Activated CD8-positive, alpha-beta memory T cell treated with anti-CD3 and anti-CD28 coated beads, Interleukin-2, amount 50 U/mL, for 24 hours (primary cell): ENCODE results near the gene AACS.

Experiments
- DNase-seq: peaks from one replicate; pipeline ENCODE4 v3.0.0-alpha.2; 2020; ENCODE audit errors: extremely low read depth

Gene AACS

GRCh38 chr12:125152463-125152862, 87.2 kb downstream of the AACS start:
- no peak for DNase-seq

- DNase-seq, result no peak
These were observed 90.1 kb downstream of the AACS start for GRCh38 chr12:125155366-125155765.

- no peak for DNase-seq
These were observed 91.9 kb downstream of the AACS start for GRCh38 chr12:125157177-125157576.

GRCh38 chr12:125159702-125160101, 94.5 kb downstream of the AACS start:
- no peak for DNase-seq

GRCh38 chr12:125160281-125160955, 95.2 kb downstream of the AACS start:
- DNase-seq, result no peak

DNA sequence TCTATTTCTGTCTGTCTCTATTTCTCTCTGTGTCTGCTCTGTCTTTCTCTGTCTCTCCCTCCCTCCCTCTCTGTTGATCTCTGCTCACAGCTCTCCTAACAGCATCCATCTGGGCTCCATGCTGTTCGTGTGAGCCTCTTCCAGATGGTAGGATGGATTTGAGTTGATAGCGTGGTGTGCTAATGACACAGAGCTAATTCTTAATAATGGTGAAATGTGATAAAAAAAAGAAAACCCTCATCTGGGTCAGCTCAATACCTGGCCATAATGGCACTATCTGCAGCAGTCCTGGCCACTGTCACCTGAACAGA, 96.4 kb downstream of the AACS start:
- no peak for DNase-seq

- no peak for DNase-seq
These were observed 97.3 kb downstream of the AACS start for GRCh38 chr12:125162489-125163028.

- no peak for DNase-seq
These were observed 97.9 kb downstream of the AACS start for GRCh38 chr12:125163148-125163547.

DNA sequence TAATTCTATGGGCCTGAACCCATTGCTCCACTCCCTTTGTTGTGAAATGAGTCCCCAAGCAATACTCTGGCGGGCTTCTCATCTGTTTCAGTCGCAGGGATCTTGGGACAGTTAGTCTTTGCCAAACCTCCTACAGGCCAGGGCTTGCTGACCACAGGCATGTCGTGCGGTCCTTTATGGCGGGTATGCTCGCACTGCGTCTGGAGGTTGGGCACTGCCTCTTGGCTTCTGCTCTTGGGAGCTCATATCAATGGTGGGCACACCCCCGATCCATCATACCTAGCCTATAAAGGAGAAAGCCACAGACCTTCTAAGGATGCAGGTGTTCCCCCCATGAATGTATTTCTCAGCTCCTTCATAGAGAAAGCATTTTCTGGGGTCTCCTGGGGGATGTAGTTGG, 99.3 kb downstream of the AACS start:
- DNase-seq, result no peak

- DNase-seq, result no peak
These were observed 100.8 kb downstream of the AACS start for GRCh38 chr12:125166041-125166440.

- no peak for DNase-seq
These were observed 102.4 kb downstream of the AACS start for GRCh38 chr12:125167658-125168057.

- DNase-seq, result no peak
These were observed 104.2 kb downstream of the AACS start for GRCh38 chr12:125169451-125169850.

- DNase-seq, result no peak
These were observed 104.6 kb downstream of the AACS start for GRCh38 chr12:125169870-125170269.

DNA sequence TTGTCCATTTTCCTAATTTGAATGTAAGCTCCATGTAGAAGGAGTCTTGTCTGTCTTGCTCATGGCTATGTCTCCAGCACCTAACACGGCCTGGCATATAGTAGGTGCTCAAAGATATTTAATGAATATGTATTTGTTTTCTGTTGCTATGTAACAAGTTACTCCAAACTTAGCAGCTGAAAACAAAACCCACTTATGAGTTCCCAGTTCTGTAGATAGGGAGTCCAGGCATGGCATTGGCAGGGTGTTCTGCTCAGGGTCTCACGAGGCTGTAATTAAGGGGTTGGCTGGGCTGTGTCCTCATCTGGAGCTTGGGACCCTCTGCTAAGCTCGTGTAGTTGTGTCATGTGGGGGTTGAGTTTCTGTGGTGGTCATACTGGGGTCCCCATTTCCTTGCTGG, 106.0 kb downstream of the AACS start:
- no peak for DNase-seq

- DNase-seq, result no peak
These were observed 107.1 kb downstream of the AACS start for GRCh38 chr12:125172231-125172850.

DNA sequence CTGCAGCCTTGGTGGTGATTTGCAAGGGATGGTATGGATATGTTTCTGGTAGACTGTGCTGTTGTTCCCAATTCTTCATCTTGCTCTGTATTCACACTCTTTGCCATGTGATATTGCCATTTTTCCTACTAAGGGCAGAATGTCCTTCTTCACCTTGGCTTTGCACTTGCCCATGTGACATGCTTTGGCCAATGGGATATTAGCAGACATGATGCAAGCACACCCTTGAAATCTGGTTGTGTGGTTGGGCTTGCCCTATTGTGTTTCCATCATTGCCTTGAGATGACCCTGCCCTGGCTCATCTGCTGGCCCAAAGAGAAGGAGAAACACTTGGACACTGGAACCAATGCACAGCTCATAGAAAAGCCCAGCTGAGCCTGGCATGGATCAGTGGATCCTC, 110.3 kb downstream of the AACS start:
- no peak for DNase-seq

- no peak for DNase-seq
These were observed 113.0 kb downstream of the AACS start for GRCh38 chr12:125178222-125178621.

DNA sequence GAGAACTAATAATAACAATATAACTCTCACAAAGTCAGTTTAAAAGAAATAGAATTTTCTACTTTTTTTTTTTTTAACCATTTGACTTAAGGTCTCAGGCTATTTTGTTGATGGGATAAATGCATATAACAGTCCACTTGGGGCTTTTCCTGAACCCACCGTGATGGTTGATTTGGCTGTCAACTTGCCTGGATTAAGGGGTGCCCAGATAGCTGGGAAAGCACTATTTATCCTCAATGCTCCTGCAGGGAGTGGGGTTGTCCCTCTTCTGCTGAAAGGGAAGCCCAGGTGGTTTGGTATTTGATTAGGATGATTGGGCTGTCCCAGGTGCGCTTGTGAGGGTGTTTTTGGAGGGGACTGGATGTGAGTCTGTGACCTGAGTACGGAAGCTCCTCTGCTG, 114.9 kb downstream of the AACS start:
- no peak for DNase-seq

GRCh38 chr12:125181107-125181506, 115.9 kb downstream of the AACS start:
- no peak for DNase-seq

DNA sequence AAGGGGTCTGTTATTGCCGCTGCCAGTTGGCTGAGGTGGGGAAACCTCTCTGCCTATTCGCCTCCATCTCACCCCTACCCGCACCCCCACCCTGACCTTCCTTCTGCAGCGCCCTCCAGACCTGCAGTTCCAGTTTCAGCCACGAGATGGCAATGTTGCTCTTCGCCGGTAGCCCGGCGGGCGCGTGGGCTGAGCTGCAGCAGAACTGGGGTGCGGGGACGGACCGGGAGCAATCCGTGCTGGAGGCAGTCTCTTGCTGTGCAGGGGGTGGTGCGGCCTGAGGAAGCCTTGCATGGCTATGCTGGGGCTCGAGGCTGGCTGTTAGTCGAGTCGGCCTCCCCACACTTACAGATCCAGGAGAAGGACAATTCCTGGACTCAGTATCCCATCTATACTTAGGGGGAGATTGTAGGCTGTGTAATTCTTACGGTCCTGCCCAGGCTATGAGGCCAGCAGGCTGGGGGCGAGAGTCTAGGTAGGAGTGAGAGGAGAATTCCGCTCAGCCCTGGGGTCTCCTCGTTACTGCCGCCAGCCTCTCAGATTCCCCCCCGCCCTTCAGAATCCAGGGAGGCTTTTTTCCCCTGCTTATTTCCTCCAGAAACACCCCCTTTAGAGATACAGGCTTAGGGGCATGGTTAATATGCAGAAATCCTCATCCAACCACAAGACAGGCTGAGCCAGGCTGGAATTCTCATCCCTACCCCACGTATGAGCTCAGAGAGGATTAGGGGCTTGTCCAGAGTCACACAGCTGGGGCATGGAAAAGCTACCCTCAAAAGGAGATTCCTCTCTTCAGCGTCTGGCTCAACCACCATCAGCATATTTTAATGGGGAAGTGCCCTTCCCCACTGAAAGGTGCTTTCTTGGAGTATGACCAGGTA, 118.2 kb downstream of the AACS start:
- DNase-seq, result peak; percentile 47

GRCh38 chr12:125184213-125184967, 119.2 kb downstream of the AACS start:
- no peak for DNase-seq

- no peak for DNase-seq
These were observed 120.1 kb downstream of the AACS start for GRCh38 chr12:125185311-125185739.
